Endothelial cell (in vitro differentiated cells): ENCODE measurements around the gene CACFD1. TPM values are rescaled to one million over a fixed set of nuclear protein-coding genes. Genes with fewer than 3 reads are reported as not detected.

Experiments used
- DNase-seq: peaks from one replicate; pipeline ENCODE4 v3.0.0; 2021; ENCODE audit warnings: low spot score
- H3K27ac Mint-ChIP-seq: one replicate; pipeline ENCODE4 v1.8.0; 2021; ENCODE audit warnings: mixed read lengths, inconsistent platforms; ENCODE audit not compliant: unreplicated experiment
- H3K27me3 Mint-ChIP-seq: one replicate; pipeline ENCODE4 v1.8.0; 2021; ENCODE audit warnings: mild to moderate bottlenecking, moderate library complexity, mixed read lengths, inconsistent platforms; ENCODE audit not compliant: unreplicated experiment
- H3K36me3 Mint-ChIP-seq: one replicate; pipeline ENCODE4 v1.8.0; 2021; ENCODE audit warnings: mild to moderate bottlenecking, low read depth, mixed read lengths, inconsistent platforms; ENCODE audit not compliant: unreplicated experiment
- H3K4me1 Mint-ChIP-seq: one replicate; pipeline ENCODE4 v1.8.0; 2021; ENCODE audit warnings: mild to moderate bottlenecking, mixed read lengths, inconsistent platforms; ENCODE audit not compliant: unreplicated experiment
- H3K4me3 Mint-ChIP-seq: one replicate; pipeline ENCODE4 v1.8.0; 2021; ENCODE audit warnings: mild to moderate bottlenecking, mixed read lengths, inconsistent platforms; ENCODE audit not compliant: unreplicated experiment
- H3K9me3 Mint-ChIP-seq: one replicate; pipeline ENCODE4 v1.8.0; 2021; ENCODE audit warnings: mixed read lengths, inconsistent platforms; ENCODE audit not compliant: unreplicated experiment
- CTCF ChIP-seq: fragments of 200-600 bp; sonication (generic); IDR thresholded peaks from one replicate; pipeline ENCODE4 v1.5.0; 2021; ENCODE audit warnings: antibody characterized with exemption; ENCODE audit not compliant: unreplicated experiment
- total RNA-seq: library from RNA; stranded (reverse); fragmentation: NEBNext Ultra II Directional; extraction: Animal tissue kit (Norgen Biotek cat#: 25700); gene quantifications from one replicate; pipeline ENCODE4 v1.2.1, GENCODE V29; 2021; ENCODE audit not compliant: unreplicated experiment

The CACFD1 gene
- total RNA-seq, 1 donor from 2014 or later, result 34.3 TPM

GRCh38 chr9:133510926-133511505 is 51.2 kb downstream of the CACFD1 start:
- no peaks in the 10 kb centered on the region for H3K9me3 Mint-ChIP-seq
- peaks cover 8% of the 10 kb centered on the region for H3K4me1 Mint-ChIP-seq
- no peaks in the 10 kb centered on the region for H3K36me3 Mint-ChIP-seq
- H3K4me3 Mint-ChIP-seq, result no peak overlapping the region
- H3K27ac Mint-ChIP-seq, result no peak overlapping the region
- no peak for TF ChIP-seq CTCF
- H3K27me3 Mint-ChIP-seq, result peaks cover 4% of the 10 kb centered on the region
- no peak for DNase-seq

- Mint-ChIP-seq H3K27ac (no peak overlapping the region), H3K9me3 (no peaks in the 10 kb centered on the region), H3K4me3 (no peak overlapping the region), H3K27me3 (peaks cover 4% of the 10 kb centered on the region), H3K36me3 (no peaks in the 10 kb centered on the region), H3K4me1 (peaks cover 8% of the 10 kb centered on the region)
- no peak for DNase-seq
- TF ChIP-seq CTCF, result no peak
These were observed 51.8 kb downstream of the CACFD1 start for GRCh38 chr9:133511607-133512006.

- Mint-ChIP-seq H3K27ac (no peak overlapping the region), H3K4me3 (no peak overlapping the region), H3K9me3 (no peaks in the 10 kb centered on the region), H3K4me1 (peaks cover 8% of the 10 kb centered on the region), H3K27me3 (peaks cover 4% of the 10 kb centered on the region), H3K36me3 (no peaks in the 10 kb centered on the region)
- no peak for DNase-seq
- no peak for TF ChIP-seq CTCF
These were observed 52.8 kb downstream of the CACFD1 start for GRCh38 chr9:133512253-133513213.

GRCh38 chr9:133513214-133514100 is 53.7 kb downstream of the CACFD1 start:
- H3K27ac Mint-ChIP-seq, result no peak overlapping the region
- no peak overlapping the region for H3K4me3 Mint-ChIP-seq
- DNase-seq, result no peak
- peaks cover 4% of the 10 kb centered on the region for H3K27me3 Mint-ChIP-seq
- no peaks in the 10 kb centered on the region for H3K36me3 Mint-ChIP-seq
- H3K4me1 Mint-ChIP-seq, result peaks cover 8% of the 10 kb centered on the region
- no peak for TF ChIP-seq CTCF
- no peaks in the 10 kb centered on the region for H3K9me3 Mint-ChIP-seq
